Lower lobe of right lung (tissue), 2 donors: Measurements from ENCODE around the gene RBP7. TPM values are rescaled to one million over a fixed set of nuclear protein-coding genes. Genes with fewer than 3 reads are reported as not detected.

Source experiments
- ATAC-seq, 2 donors: fragments of 200-7000 bp; cut with Tn5 transposase; one replicate each; pipeline ENCODE4 v1.9.1; 2020 to 2022; ENCODE audit warnings: mild to moderate bottlenecking in 2 of 2, moderate library complexity in 2 of 2
- DNase-seq: peaks from one replicate; pipeline ENCODE4 v3.0.0-alpha.2; 2020
- H3K27ac ChIP-seq: fragments of 200-600 bp; one replicate; pipeline ENCODE4 v1.8.0; 2022
- H3K27me3 ChIP-seq: fragments of 200-600 bp; one replicate; pipeline ENCODE4 v1.8.0; 2022; ENCODE audit warnings: low read depth
- H3K36me3 ChIP-seq: fragments of 200-600 bp; one replicate; pipeline ENCODE4 v1.8.0; 2022; ENCODE audit warnings: mild to moderate bottlenecking
- H3K4me1 ChIP-seq: fragments of 200-600 bp; one replicate; pipeline ENCODE4 v1.8.0; 2022
- H3K4me3 ChIP-seq: fragments of 200-600 bp; one replicate; pipeline ENCODE4 v1.8.0; 2022; ENCODE audit warnings: mild to moderate bottlenecking
- H3K9me3 ChIP-seq: fragments of 200-600 bp; one replicate; pipeline ENCODE4 v1.8.0; 2022
- CTCF ChIP-seq: fragments of 200-600 bp; IDR thresholded peaks from one replicate; pipeline ENCODE4 v1.8.0; 2022; ENCODE audit warnings: antibody characterized with exemption, mild to moderate bottlenecking
- intact Hi-C: fragments of 100-400 bp; cut with DNase I; formaldehyde crosslinking; loops from one replicate; pipeline ENCODE4 v1.11.0; 2022
- total RNA-seq: library from RNA; stranded (reverse); fragmentation: NEBNext Ultra II Directional; extraction: Animal tissue kit (Norgen Biotek cat#: 25700); gene quantifications from one replicate; pipeline ENCODE4 v1.2.1, GENCODE V29; 2021
- donor health status: DM: no; HTN: yes; CAD: no; lungs with severe emphysema.

Gene RBP7
- total RNA-seq, 1 donor from 2014 or later = 8.5 TPM

GRCh38 chr1:10057796-10058195, 60.8 kb downstream of the RBP7 start:
- peaks cover 6% of the 10 kb centered on the region for H3K36me3 ChIP-seq
- ATAC-seq = no peak
- H3K9me3 ChIP-seq = no peaks in the 10 kb centered on the region
- no peak for DNase-seq
- no peak overlapping the region for H3K4me3 ChIP-seq
- peaks cover 33% of the 10 kb centered on the region for H3K4me1 ChIP-seq
- no peaks in the 10 kb centered on the region for H3K27me3 ChIP-seq
- intact Hi-C loops = no loop called here
- H3K27ac ChIP-seq = no peak overlapping the region
- no peak for TF ChIP-seq CTCF

GRCh38 chr1:10059342-10059718, 62.3 kb downstream of the RBP7 start:
- DNase-seq (no peak), ATAC-seq (no peak)
- Histone ChIP-seq H3K4me3 (no peak overlapping the region), H3K27me3 (no peaks in the 10 kb centered on the region), H3K36me3 (peaks cover 6% of the 10 kb centered on the region), H3K4me1 (peaks cover 36% of the 10 kb centered on the region), H3K27ac (no peak overlapping the region), H3K9me3 (no peaks in the 10 kb centered on the region)
- intact Hi-C loops = no loop called here
- no peak for TF ChIP-seq CTCF

DNA sequence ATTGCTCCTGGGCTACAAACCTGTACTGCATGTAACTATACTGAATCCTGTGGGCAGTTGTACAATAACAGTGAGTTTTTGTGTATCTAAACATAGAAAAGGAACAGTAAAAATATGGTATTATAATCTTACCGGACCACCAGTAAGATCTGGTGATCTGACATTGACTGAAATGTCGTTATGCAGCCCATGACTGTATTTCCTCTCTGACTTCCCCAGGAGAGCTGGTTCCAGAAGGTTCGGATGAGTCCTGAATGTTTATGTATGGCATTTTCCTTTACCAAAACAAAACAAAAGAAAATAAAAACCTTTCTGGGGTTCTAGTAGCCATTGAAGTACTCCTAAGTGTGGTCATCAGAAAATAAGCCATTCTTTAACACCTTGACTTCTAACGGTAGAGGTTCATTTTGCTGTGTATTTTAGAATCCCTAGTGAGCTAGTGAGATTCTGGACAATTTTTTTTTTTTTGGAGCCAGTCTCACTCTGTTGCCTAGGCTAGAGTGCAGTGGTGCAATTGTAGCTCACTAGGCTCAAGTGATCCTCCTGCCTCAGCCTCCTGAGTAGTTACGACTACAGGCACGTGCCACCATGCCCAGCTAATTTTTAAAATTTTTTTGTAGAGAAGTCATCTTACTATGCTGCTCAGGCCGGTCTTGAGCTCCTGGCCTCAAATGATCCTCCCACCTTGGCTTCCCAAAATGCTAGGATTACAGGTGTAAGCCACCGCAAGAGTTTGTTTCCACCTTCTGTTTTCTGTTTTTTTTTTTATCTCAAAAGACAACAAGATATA, 63.5 kb downstream of the RBP7 start:
- DNase-seq = no peak
- H3K9me3 ChIP-seq = no peaks in the 10 kb centered on the region
- H3K27ac ChIP-seq = no peak overlapping the region
- H3K36me3 ChIP-seq = peaks cover 6% of the 10 kb centered on the region
- intact Hi-C loops = no loop called here
- no peak overlapping the region for H3K4me3 ChIP-seq
- no peak for ATAC-seq
- no peak for TF ChIP-seq CTCF
- H3K27me3 ChIP-seq = no peaks in the 10 kb centered on the region
- H3K4me1 ChIP-seq = peaks cover 42% of the 10 kb centered on the region

- intact Hi-C loops = no loop called here
- TF ChIP-seq CTCF = no peak
- no peaks in the 10 kb centered on the region for H3K9me3 ChIP-seq
- ATAC-seq (no peak), DNase-seq (no peak)
- H3K36me3 ChIP-seq = peaks cover 6% of the 10 kb centered on the region
- H3K27me3 ChIP-seq = no peaks in the 10 kb centered on the region
- no peak overlapping the region for H3K27ac ChIP-seq
- peaks cover 42% of the 10 kb centered on the region for H3K4me1 ChIP-seq
- H3K4me3 ChIP-seq = no peak overlapping the region
Observed at GRCh38 chr1:10061276-10061675, 64.2 kb downstream of the RBP7 start.

DNA sequence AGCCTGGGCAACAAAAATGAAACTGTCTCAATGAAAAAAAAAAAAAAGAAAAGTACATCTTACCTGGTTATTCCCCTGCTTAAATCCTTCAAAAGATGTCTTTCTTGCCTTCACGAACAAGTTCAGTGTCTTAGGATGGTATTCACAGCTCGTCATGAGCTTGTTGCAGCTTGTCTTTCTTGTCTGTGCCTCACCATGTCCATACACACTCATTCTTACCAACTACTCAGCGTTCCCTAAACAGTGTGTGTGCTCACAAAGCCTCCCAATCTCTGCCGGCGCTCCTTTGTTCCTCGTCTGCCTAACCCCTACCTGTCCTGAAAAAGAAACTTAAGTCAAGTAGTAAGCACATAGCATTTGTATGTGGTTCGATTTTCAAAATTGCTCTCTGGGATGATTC, 66.8 kb downstream of the RBP7 start:
- Histone ChIP-seq H3K4me1 (peaks cover 41% of the 10 kb centered on the region), H3K4me3 (no peak overlapping the region)

More for the DNA sequence above, 66.8 kb downstream of the RBP7 start:
- H3K27me3 ChIP-seq = no peaks in the 10 kb centered on the region
- H3K27ac ChIP-seq = no peak overlapping the region
- intact Hi-C loops = no loop called here
- DNase-seq = no peak
- no peak for TF ChIP-seq CTCF
- ATAC-seq = no peak
- H3K36me3 ChIP-seq = peaks cover 6% of the 10 kb centered on the region
- H3K9me3 ChIP-seq = no peaks in the 10 kb centered on the region
